ENCODE results near the gene WDR47.
"Not testable (repeated sequence)": the region's sequence is repeated elsewhere in the genome, so short reads cannot be mapped to it uniquely, and the experiment has no call there.

The WDR47 gene

DNA sequence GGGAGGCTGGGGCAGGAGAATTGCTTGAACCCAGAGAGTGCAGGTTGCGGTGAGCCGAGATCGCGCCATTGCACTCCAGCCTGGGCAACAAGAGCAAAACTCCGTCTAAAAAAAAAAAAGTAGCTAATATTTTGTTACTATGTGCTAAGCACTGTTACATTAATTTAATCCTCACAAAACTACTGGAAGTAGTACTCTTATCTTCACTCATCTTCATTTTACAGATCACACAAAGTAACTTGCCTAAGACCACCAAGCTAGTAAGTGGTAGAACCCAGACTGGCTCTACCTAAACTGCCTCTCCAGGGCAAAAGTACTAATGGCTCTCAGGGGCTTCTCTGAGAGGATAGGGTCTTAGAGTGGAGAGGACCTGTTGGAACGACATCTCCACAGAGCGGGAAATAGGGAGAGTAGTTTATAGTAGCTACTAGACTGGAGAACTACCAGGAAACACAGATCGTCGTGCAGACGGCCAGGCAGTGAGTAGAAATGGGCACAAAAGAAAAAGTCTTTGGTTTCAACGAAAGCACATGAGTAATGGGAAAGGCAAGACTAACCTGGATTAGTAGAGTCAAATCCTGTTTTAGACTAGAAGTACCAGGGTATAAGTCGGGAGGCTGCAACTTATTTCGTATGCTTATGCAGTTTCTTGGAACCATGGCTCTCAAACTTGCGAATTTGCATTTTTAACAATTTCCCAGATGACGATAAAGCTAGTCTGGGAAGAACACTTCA, 80.0 kb downstream of the WDR47 start:
- no peak for DNase-seq

DNA sequence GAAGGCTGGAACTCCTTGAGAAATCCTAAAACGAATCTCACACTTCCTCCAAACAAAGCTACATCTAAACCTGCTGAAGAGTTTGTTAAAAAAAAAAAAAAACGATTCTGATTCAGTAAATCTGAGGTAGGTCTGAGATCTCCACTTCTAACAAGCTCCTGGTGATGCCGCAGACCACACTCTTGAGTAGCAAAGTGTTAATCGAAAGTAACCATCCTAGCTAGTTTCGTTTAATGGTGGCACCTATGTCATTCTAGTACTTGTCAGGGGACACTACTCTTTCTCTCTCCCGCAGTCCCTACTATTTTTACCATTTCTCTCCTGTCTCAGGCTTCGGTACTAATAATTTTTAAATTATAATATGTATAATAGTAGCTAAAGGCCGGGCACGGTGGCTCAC, 80.7 kb downstream of the WDR47 start:
- no peak for DNase-seq

DNA sequence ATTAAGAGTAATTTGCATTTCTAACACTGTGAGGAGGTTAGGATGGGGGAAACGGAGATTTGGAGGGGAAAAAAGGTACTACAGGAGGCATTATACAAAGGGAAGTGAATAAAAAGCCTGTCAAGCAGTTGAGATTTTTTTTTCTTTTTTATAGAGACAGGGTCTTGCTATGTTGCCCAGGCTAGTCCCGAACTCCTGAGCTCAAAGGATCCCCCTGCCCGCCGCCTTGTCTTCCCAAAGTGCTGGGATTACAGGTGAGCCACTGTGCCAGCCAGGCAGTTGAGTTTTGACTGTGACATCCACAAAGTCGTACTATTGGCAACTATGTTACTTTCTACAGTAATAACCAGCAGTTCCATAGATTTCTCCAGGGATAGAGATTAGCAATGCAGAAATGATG, 81.2 kb downstream of the WDR47 start:
- DNase-seq, result no peak

DNA sequence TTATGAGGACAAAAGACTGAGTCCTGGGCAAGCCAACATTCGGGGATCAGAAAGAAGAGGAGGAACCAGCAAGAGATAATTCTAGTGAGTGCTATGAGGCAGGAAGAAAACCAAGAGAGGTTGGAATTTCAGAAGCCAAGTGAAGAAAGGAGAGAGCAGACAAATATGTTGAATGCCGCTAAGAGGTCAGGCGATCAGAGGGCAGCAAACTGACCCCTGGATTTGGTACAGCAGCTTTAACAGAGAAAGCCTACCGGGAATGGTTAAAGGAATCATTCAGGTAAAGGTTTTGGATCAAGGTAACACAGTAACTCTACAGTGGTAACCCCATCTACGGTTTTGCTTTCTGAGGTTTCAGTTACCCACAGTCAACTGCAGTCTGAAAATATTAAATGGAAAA, 84.0 kb downstream of the WDR47 start:
- no peak for DNase-seq

DNA sequence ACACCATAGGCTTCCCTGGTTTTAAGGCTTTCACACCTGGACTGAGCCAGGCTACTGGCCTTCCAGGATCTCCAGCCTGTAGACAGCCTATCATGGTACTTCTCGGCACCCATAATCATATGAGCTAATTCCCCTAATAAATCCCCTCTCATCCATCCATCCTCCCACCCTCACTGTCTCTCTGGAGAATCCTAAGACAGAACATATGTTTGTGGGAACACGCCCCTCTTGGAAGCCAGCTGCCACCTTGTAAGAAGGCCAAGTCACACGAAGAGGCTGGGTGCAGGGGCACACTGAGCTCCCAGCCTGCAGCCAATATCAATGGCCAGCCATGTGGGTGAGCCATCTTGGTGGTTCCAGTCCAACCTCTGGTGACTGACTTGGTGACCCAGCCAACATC, 86.0 kb downstream of the WDR47 start:
- no peak for DNase-seq

DNA sequence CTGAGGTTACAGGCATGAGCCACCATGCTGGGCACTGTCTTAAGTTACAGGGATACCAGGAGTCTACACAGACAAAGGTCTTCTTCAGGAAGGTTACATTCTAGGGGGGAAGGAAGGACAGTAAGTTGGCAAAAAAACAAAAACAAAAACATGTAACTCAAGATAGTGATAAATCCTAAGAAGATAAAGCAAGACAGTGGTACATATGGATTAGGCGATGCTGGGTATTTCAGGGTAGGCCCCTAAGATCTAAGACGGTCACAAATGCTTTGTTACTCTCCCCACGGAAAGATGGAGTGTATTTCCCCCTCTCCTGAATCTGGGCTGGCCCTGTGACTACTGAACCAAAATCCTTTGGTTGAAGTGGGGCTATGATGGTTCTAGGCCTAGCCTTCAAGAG, 86.8 kb downstream of the WDR47 start:
- DNase-seq, result no peak

DNA sequence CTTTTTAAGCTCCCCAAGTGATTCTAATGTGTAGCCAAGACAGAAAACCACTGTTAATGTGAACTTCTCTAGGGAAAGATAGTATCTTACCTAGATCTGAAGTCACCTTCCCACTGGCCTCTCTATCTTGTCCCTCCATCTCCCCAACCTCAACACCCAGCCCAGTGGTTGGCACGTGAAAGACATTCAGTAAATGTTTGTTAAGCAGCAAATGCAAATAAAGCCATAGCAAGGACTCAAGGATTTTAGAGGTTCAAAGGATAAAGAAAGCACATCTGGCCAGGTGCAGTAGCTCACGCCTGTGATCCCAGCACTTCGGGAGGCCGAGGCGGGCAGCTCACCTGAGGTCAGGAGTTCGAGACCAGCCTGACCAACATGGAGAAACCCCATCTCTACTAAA, 88.5 kb downstream of the WDR47 start:
- DNase-seq, result no peak

DNA sequence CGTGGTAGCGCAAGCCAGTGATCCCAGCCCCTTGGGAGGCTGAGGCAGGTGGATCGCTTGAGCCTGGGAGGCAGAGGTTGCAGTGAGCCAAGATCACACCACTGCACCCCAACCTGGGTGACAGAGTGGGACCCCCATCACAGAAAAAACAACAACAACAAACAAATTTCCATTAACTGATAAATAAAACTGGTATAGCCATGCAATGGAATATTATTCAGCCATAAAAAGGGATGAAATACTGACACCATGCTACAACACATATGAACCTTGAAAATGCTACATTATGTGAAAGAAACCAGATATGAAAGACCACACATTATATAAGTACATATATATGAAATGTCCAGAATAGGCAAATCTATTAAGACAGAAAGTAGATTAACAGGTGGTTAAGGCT, 90.7 kb downstream of the WDR47 start:
- DNase-seq, result no peak

DNA sequence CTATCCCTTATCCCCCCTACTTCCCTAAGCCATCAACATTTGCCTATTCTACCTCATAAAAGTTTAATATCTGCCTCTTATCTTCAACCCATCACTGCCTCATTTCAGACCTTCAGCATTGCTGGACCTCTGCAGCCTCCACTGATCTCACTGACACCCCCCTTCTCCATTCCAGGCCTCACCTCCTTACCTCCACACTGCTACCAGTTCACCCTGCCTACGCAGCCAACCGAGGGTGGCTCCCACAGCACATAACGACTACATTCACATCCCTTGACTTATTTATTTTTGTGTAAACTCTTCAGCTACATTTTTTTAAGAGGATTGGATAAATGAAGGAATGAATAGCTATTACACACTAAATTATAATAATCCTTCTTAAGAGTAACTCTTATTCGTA, 92.9 kb downstream of the WDR47 start:
- DNase-seq, result no peak

DNA sequence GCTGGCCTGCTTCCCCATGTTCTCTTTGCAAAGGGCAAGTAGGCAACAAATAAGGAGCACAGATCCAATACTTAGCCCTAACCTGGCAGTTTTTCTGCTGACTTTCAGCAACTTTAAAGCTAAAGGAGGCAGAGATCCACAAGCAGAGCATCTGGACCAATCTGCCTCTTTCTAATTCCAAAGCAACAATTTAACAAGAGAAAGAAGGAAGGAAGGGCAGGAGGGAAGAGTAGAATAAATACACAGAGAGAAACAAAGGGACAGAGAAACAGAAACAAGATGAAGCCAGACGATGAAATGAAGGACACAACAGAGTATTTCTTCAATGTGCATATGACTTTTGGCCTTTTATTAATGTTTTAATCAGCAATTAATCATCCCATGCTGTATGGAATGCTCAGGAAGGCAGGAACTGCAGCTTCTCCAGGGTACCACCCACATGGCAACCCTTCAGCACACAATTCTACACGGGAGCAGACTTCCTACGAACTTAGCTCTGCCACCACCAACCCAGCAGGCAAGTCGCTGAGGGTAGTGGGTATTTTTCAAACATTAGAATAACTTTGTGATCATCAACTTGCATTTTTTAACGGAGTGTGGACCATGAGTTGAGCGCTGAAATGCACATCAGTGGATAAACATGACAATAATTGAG, 93.9 kb downstream of the WDR47 start:
- no peak for DNase-seq

DNA sequence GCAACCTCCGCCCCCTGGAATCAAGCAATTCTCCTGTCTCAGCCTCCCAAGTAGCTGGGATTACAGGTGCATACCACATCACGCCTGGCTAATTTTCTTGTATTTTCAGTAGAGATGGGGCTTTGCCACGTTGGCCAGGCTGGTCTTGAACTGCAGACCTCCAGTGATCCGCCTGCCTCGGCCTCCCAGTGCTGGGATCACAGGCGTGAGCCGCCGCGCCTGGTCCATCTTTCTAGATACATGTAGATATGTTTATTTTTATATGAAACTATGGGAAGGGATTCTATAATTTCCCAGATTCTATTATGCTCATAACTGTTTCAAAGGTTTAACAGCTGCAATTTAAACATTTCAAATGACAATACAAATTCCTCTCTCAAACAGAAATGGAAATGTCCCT, 105.7 kb downstream of the WDR47 start:
- no peak for DNase-seq

DNA sequence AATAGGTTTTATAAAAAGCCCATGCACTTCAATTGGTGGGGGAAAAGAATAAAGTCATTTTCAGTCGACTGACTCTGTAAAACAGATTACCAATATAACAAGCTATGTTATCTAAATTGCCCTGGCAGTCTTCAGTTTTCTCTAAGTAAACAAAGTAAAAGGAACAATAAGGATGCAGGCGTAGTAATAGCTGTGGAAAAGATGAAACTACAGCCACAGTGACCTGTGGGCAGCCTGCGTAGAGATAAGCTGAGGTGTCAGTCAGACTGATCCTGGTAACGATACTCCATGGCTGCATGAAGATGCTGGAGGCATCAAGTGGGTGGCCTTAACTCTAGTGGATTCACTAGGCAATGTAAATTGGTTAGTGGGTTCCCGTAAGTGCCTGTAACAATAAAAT, 108.0 kb downstream of the WDR47 start:
- no peak for DNase-seq

DNA sequence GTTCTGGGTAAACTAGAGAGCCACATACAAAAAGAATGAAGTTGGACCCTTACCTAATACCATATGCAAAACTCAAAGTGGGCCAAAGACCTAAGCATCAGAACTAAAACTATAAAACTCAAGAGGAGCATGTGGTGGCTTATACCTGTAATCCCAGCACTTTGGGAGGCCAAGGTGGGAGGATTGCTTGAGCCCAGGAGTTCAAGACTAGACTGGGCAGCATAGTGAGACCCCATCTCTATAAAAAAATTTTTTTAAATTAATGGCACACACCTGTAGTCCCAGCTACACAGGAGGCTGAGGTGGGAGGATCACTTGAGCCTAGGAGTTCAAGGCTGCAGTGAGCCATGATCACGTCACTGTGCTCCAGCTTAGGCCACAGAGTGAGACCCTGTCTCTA, 114.3 kb downstream of the WDR47 start:
- DNase-seq, result not testable (repeated sequence)

DNA sequence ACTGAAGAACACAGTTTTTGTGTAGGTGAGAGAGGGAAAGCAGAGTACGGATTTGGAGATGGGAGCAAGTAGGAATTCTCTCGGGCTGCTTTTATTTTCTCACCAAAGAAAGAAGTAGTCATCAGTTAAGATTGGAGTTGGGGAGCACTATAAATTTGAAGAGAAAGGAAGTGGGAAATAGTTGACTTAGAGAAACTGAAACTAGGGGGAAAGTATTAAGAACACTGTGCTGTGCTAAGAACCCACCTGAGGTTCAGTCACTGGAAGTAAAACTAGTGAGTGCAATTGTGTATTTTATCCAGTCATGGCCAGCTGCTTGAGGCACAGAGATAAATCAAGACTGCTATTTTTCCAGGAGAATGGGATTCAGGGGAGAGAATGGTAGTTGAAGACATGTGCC, 116.0 kb downstream of the WDR47 start:
- no peak for DNase-seq

All from right hindlimb (tissue), 1 donor.